ENCODE results near the gene PCDHB4.
"Not testable (repeated sequence)": the region's sequence is repeated elsewhere in the genome, so short reads cannot be mapped to it uniquely, and the experiment has no call there.

The PCDHB4 gene

DNA sequence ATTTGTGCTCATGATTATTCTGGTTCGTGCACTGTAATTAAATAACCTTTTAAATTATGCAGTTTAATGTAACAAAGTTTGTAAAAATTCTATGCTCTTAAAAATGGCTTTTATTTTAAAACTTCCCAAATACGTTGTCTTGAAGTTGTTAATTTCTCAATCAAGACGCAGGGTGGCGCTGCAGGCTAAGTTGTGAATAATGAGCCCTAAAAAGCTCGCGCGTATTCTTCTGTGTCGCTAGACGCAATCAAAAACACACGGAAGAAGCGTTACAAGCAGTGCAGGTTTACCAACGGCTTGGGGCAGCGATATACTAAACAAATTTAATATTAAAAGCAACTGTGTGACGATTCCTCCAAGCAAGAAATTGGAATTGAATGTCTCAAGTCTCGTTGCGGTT is at the start of gene PCDHB4:
TSS of gene PCDHB4 (plus strand) at position 256 of the 400 bp plus-strand sequence. CDS start 181 bp downstream, outside the sequence.
- FAIRE-seq: no peak

DNA sequence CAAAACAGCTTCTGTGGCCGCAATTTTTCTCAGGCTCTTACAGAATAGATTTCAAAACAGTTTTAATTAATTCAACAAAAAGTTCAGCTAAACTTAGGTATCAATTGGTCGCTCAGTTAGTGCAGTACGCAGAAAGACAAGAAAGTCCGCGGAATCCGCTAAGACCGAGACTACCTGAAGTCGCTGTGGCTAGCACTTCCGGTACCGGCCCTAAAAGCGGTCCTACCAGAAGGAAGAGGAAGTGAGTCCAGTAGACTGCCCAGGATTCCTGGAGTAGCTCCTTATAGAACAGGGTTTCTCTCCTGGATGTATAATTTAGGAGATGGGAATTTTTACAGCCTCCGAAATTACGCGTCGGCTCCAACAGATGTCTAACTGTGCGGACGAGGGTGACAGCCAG is 43.8 kb upstream of the PCDHB4 start:
- no peak for FAIRE-seq

DNA sequence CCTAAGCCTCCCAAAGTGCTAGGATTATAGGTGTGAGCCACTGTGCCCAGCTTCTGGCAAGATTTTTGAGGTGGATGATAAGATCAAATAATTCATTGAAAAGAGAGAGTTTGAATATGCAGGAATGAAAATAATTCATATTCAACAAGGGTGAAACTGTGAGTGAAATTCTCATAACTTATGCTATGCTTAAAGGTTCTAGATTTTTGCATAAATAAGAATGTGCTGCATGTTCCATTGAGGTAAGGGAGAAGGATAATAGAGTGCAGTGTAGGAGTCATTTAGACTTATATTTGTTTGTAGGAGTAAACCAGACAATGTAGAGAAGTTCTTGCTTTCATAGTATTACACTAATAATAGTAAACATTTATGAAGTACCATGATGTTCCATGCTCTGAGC is 39.4 kb upstream of the PCDHB4 start:
- no peak for FAIRE-seq

DNA sequence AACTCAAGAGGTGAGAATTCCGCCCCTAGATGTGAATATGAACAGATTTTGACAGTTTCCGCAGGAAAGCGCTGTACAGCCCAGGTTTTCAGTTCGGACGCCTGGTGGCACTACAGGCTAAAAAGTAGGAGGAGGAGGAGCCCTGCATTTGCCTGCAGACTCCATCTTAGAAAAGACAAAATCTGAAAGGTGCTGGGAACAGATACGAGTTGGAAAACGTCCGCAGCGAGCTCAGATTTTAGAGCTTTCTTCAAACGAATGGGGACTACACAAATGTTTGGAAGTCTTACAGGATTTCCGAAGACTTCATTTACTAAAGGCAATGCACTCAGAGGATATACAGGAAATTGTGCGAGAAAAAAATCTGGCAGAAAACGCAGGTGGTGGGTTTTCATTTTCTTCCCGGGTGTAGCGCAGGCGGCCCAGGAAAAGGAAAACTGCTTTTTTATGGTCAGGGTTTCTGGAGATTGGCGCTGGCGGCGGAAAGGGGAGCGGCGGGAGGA is 37.1 kb upstream of the PCDHB4 start:
- FAIRE-seq: no peak

DNA sequence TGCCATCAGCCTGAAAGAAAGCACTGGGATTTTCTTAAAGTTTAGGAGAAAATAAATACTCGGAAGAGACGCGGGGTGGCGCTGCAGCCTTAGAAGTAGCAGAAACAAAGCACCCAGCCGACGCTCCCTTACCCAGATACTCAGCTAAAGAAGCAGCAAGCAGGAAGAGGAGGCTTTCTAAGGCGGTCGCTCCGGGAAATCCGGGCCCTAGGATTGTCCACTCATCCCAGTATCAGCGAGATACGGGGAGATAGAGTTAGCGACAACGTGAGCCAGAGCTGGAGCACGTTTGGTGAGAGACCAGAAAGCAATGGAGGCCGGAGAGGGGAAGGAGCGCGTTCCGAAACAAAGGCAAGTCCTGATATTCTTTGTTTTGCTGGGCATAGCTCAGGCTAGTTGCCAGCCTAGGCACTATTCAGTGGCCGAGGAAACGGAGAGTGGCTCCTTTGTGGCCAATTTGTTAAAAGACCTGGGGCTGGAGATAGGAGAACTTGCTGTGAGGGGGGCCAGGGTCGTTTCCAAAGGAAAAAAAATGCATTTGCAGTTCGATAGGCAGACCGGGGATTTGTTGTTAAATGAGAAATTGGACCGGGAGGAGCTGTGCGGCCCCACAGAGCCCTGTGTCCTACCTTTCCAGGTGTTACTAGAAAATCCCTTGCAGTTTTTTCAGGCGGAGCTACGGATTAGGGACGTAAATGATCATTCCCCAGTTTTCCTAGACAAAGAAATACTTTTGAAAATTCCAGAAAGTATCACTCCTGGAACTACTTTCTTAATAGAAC is 26.9 kb upstream of the PCDHB4 start, which contains the start of gene PCDHB2:
TSS of gene PCDHB2 (plus strand) at position 135 of the 782 bp plus-strand sequence. CDS start at position 311, 176 bp downstream.
- FAIRE-seq: no peak

DNA sequence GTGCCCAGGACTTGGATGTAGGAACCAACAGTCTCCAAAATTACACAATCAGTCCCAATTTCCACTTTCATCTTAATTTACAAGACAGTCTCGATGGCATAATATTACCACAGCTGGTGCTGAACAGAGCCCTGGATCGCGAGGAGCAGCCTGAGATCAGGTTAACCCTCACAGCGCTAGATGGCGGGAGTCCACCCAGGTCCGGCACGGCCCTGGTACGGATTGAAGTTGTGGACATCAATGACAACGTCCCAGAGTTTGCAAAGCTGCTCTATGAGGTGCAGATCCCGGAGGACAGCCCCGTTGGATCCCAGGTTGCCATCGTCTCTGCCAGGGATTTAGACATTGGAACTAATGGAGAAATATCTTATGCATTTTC is 26.4 kb upstream of the PCDHB4 start:
- no peak for FAIRE-seq

DNA sequence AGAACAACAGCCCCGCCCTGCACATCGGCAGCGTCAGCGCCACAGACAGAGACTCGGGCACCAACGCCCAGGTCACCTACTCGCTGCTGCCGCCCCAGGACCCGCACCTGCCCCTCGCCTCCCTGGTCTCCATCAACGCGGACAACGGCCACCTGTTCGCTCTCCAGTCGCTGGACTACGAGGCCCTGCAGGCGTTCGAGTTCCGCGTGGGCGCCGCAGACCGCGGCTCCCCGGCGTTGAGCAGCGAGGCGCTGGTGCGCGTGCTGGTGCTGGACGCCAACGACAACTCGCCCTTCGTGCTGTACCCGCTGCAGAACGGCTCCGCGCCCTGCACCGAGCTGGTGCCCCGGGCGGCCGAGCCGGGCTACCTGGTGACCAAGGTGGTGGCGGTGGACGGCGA is 25.4 kb upstream of the PCDHB4 start:
- FAIRE-seq: not testable (repeated sequence)

DNA sequence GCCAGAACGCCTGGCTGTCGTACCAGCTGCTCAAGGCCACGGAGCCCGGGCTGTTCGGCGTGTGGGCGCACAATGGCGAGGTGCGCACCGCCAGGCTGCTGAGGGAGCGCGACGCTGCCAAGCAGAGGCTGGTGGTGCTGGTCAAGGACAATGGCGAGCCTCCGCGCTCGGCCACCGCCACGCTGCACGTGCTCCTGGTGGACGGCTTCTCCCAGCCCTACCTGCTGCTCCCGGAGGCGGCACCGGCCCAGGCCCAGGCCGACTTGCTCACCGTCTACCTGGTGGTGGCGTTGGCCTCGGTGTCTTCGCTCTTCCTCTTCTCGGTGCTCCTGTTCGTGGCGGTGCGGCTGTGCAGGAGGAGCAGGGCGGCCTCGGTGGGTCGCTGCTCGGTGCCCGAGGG is 25.0 kb upstream of the PCDHB4 start:
- not testable (repeated sequence) for FAIRE-seq

DNA sequence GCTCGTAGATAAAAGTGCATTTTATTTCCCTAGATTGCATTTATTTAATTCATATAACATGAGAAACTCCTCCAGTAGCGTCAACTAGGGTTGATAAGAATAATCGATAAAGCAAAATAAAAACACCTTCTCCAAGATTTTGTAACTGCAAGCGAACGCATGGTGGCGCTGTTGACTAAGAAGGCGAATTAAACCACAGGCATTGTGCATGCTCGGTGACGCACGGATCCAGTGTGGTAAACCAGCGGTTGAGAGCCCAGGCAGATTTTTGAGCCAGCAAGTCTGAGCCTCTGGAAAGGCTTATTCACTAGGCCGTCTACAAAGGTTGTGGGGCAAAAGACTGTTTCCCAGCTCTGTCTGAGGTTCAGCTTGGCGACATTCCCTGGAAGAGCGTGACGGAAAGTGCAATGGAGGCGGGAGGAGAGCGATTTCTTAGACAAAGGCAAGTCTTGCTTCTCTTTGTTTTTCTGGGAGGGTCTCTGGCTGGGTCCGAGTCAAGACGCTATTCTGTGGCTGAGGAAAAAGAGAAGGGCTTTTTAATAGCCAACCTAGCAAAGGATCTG is 21.3 kb upstream of the PCDHB4 start, which contains the start of gene PCDHB3:
TSS of gene PCDHB3 (plus strand) at position 231 of the 563 bp plus-strand sequence. CDS start at position 408, 177 bp downstream.
- FAIRE-seq: no peak

DNA sequence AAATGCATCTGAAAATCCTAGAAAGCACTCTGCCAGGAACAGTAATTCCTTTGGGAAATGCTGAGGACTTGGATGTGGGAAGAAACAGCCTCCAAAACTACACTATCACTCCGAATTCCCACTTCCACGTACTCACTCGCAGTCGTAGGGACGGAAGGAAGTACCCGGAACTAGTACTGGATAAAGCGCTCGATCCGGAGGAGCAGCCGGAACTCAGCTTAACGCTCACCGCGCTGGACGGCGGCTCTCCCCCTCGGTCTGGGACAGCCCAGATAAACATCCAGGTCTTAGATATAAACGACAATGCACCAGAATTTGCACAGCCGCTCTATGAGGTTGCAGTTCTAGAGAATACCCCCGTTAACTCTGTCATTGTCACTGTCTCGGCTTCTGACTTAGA is 20.6 kb upstream of the PCDHB4 start:
- no peak for FAIRE-seq

DNA sequence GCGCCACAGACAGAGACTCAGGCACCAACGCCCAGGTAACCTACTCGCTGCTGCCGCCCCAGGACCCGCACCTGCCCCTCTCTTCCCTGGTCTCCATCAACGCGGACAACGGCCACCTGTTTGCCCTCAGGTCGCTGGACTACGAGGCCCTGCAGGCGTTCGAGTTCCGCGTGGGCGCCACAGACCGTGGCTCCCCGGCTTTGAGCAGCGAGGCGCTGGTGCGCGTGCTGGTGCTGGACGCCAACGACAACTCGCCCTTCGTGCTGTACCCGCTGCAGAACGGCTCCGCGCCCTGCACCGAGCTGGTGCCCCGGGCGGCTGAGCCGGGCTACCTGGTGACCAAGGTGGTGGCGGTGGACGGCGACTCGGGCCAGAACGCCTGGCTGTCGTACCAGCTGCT is 19.5 kb upstream of the PCDHB4 start:
- FAIRE-seq: not testable (repeated sequence)

DNA sequence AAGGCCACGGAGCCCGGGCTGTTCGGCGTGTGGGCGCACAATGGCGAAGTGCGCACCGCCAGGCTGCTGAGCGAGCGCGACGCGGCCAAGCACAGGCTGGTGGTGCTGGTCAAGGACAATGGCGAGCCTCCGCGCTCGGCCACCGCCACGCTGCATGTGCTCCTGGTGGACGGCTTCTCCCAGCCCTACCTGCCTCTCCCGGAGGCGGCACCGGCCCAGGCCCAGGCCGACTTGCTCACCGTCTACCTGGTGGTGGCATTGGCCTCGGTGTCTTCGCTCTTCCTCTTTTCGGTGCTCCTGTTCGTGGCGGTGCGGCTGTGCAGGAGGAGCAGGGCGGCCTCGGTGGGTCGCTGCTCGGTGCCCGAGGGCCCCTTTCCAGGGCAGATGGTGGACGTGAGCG is 19.1 kb upstream of the PCDHB4 start:
- FAIRE-seq: not testable (repeated sequence)

DNA sequence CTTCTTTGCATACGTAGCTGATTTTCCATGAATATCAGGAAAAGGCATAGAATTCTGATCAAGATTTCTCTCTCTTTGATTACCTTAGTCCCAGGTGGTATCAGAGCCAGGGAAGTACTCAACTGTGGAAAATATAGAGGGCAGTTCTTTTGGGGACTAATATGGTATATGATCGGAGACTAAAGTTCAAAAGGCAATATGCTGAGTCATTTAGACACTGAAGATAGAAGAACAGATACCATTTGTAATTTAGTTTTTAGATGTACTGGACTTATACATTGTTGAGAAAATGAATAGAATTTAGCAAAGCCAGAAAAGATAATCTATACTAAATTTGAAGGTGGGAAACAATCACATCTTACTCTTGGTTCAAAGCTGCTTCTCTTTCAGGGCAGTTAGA is 16.3 kb upstream of the PCDHB4 start:
- FAIRE-seq: no peak

DNA sequence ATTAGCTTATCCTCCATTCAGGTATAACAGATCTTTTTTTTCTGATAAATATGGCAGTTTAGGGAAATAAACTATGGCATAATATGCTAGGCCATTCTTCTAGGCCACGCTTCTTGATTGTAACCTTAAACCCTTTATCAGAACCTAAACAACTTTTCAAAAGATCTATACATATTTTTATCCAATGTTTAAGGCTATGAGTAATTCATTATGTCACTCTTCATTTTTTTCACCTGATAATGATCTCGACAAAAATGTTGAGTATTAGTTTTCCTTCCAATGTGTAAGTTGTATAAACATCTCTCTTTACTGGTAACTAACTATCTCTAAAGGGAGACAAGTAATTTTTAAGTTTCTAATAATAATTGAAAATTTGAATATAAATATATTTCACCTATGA is 2.4 kb upstream of the PCDHB4 start:
- no peak for FAIRE-seq

DNA sequence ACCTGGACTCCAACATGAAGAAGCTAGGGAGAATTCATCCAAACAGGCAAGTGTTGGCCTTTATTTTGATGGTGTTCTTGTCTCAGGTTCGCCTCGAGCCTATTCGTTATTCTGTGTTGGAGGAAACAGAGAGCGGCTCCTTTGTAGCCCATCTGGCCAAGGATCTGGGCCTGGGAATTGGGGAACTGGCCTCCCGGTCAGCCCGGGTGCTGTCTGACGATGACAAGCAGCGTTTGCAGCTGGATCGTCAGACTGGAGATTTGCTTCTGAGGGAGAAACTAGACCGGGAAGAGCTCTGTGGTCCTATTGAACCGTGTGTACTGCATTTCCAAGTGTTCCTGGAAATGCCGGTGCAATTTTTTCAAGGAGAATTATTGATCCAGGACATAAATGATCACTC is 367 bp downstream of the PCDHB4 start:
- FAIRE-seq: no peak

DNA sequence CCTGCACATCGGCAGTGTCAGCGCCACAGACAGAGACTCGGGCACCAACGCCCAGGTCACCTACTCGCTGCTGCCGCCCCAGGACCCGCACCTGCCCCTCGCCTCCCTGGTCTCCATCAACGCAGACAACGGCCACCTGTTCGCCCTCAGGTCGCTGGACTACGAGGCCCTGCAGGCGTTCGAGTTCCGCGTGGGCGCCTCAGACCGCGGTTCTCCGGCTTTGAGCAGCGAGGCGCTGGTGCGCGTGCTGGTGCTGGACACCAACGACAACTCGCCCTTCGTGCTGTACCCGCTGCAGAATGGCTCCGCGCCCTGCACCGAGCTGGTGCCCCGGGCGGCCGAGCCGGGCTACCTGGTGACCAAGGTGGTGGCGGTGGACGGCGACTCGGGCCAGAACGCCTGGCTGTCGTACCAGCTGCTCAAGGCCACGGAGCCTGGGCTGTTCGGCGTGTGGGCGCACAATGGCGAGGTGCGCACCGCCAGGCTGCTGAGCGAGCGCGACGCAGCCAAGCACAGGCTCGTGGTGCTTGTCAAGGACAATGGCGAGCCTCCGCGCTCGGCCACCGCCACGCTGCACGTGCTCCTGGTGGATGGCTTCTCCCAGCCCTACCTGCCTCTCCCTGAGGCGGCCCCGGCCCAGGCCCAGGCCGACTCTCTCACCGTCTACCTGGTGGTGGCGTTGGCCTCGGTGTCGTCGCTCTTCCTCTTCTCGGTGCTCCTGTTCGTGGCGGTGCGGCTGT is 1.9 kb downstream of the PCDHB4 start:
- not testable (repeated sequence) for FAIRE-seq

DNA sequence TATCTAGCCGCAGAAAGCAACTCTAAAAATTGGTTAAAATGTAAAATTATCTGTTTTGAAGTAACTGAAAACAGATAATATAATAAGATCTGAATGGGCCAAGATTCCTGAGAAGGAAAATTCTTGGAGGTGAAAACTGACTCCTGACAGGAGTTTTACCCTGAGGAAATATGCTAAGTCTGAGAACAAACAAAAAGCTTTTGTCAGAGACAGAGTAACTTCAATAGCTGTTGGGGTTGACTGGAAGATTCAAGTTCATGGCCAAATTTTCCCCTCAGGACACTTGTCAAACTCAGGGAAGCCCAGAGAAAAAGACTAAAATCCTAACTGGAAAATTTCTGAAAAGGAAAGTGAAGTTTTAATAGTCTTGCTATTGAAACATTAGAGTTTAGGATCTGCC is 5.7 kb downstream of the PCDHB4 start:
- no peak for FAIRE-seq

DNA sequence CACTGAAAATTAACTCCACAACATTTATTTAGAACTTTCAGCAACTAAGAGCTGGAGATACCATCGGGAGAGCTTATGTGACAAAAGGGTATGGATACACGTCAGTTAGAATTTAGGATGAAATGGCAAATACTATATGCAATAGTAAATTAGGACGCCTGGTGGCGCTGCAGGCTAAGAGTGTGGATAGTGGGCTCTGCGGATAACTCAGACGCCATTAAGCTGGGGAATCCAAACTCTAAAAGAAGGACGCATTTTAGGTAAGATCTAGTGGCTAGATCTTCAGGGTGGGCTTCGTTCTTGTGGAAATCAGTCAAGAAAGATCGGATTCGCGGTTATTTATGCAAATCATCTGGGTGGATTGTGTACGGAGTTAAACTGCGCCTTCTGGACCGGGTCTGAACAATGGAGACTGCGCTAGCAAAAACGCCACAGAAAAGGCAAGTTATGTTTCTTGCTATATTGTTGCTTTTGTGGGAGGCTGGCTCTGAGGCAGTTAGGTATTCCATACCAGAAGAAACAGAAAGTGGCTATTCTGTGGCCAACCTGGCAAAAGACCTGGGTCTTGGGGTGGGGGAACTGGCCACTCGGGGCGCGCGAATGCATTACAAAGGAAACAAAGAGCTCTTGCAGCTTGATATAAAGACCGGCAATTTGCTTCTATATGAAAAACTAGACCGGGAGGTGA is 13.6 kb downstream of the PCDHB4 start, which contains the start of gene PCDHB5:
TSS of gene PCDHB5 (plus strand) at position 177 of the 688 bp plus-strand sequence. CDS start at position 406, 229 bp downstream.
- no peak for FAIRE-seq

DNA sequence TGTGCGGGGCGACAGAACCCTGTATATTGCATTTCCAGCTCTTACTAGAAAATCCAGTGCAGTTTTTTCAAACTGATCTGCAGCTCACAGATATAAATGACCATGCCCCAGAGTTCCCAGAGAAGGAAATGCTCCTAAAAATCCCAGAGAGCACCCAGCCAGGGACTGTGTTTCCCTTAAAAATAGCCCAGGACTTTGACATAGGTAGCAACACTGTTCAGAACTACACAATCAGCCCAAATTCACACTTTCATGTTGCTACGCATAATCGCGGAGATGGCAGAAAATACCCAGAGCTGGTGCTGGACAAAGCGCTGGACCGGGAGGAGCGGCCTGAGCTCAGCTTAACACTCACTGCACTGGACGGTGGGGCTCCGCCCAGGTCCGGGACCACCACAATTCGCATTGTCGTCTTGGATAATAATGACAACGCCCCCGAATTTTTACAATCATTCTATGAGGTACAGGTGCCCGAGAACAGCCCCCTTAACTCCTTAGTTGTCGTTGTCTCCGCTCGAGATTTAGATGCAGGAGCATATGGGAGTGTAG is 14.2 kb downstream of the PCDHB4 start:
- FAIRE-seq: no peak

DNA sequence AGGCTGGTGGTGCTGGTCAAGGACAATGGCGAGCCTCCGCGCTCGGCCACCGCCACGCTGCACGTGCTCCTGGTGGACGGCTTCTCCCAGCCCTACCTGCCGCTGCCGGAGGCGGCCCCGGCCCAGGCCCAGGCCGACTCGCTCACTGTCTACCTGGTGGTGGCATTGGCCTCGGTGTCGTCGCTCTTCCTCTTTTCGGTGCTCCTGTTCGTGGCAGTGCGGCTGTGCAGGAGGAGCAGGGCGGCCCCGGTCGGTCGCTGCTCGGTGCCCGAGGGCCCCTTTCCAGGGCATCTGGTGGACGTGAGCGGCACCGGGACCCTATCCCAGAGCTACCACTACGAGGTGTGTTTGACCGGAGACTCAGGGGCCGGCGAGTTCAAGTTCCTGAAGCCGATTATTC is 15.7 kb downstream of the PCDHB4 start:
- FAIRE-seq: not testable (repeated sequence)

DNA sequence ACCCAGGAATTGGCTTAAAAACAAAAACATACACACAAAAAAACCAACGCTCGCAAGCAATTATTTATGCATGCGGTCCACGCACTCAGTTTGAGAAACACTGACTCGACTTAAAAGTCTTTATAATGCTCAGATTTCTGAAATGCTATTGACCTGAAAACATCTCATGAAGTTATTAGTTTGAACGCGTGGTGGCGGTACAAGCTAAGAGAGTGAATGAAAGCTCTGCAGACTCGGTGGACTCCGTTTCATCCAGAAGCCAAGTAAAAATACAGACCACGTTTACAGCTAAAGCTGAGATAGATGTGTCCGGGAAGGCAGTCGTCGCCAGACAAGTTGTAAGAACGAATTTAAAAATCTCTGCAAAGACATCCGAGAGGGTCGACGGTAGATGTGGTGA is 28.2 kb downstream of the PCDHB4 start, which contains the start of gene PCDHB6:
TSS of gene PCDHB6 (plus strand) at position 246 of the 400 bp plus-strand sequence. CDS start 201 bp downstream, outside the sequence.
- FAIRE-seq: no peak
